ENCODE measurements around the gene TRPM2.

The TRPM2 gene

GRCh38 chr21:44333509-44334328 is 19.7 kb upstream of the TRPM2 start:
- TF ChIP-seq MYC (IDR thresholded peaks at IDR 0.05; ENCODE audit: low read depth, low read length) (no peak), MAX (IDR thresholded peaks at IDR 0.05; ENCODE audit: low read depth, low read length) (no peak), CTCF (IDR thresholded peaks at IDR 0.05; ENCODE audit: low read depth, low read length) (no peak), POLR2A (IDR thresholded peaks at IDR 0.05; ENCODE audit: extremely low read depth, insufficient read length) (no peak)
- no peak overlapping the region for H3K4me3 ChIP-seq (ENCODE audit: low read depth, low read length)
- DNase-seq (ENCODE audit: low read depth), result no peak

GRCh38 chr21:44334329-44335030 is 18.9 kb upstream of the TRPM2 start:
- no peak overlapping the region for H3K4me3 ChIP-seq (ENCODE audit: low read depth, low read length)
- no peak for DNase-seq (ENCODE audit: low read depth)
- TF ChIP-seq CTCF (IDR thresholded peaks at IDR 0.05; ENCODE audit: low read depth, low read length) (no peak), POLR2A (IDR thresholded peaks at IDR 0.05; ENCODE audit: extremely low read depth, insufficient read length) (no peak), MAX (IDR thresholded peaks at IDR 0.05; ENCODE audit: low read depth, low read length) (no peak), MYC (IDR thresholded peaks at IDR 0.05; ENCODE audit: low read depth, low read length) (no peak)

GRCh38 chr21:44335266-44336059 is 18.0 kb upstream of the TRPM2 start:
- no peak overlapping the region for H3K4me3 ChIP-seq (ENCODE audit: low read depth, low read length)
- DNase-seq (ENCODE audit: low read depth), result no peak
- TF ChIP-seq MYC (IDR thresholded peaks at IDR 0.05; ENCODE audit: low read depth, low read length), result no peak
- no peak for TF ChIP-seq MAX (IDR thresholded peaks at IDR 0.05; ENCODE audit: low read depth, low read length)
- TF ChIP-seq CTCF (IDR thresholded peaks at IDR 0.05; ENCODE audit: low read depth, low read length), result no peak
- no peak for TF ChIP-seq POLR2A (IDR thresholded peaks at IDR 0.05; ENCODE audit: extremely low read depth, insufficient read length)

- no peak overlapping the region for H3K4me3 ChIP-seq (ENCODE audit: low read depth, low read length)
- DNase-seq (ENCODE audit: low read depth), result peak; percentile 34
- TF ChIP-seq CTCF (IDR thresholded peaks at IDR 0.05; ENCODE audit: low read depth, low read length) (no peak), MYC (IDR thresholded peaks at IDR 0.05; ENCODE audit: low read depth, low read length) (no peak), MAX (IDR thresholded peaks at IDR 0.05; ENCODE audit: low read depth, low read length) (no peak), POLR2A (IDR thresholded peaks at IDR 0.05; ENCODE audit: extremely low read depth, insufficient read length) (no peak)
Observed at GRCh38 chr21:44337449-44337848, 16.0 kb upstream of the TRPM2 start.

- peak; percentile 75 for DNase-seq (ENCODE audit: low read depth)
- TF ChIP-seq CTCF (IDR thresholded peaks at IDR 0.05; ENCODE audit: low read depth, low read length) (peak; percentile 23), MAX (IDR thresholded peaks at IDR 0.05; ENCODE audit: low read depth, low read length) (no peak)
- H3K4me3 ChIP-seq (ENCODE audit: low read depth, low read length), result peak overlapping the region; percentile 63
Observed at GRCh38 chr21:44337941-44338895, 15.2 kb upstream of the TRPM2 start.

All from NB4 (cell line).